Colon (tissue), 2 donors: ENCODE data around the gene SMIM5.
"Not testable (repeated sequence)": the region's sequence is repeated elsewhere in the genome, so short reads cannot be mapped to it uniquely, and the experiment has no call there.

Experiments used
- FAIRE-seq: peaks from 2 replicates; lab custom pipeline; 2012; peaks lifted over from hg19 to GRCh38; lab: Jason Lieb, UNC
- donor health status: control.
- donor health status: control.

The SMIM5 gene, protein sequence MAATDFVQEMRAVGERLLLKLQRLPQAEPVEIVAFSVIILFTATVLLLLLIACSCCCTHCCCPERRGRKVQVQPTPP

GRCh38 chr17:75632863-75633485, at the start of gene SMIM5:
Gene SMIM5, plus strand, starts transcription at chr17:75633434. Its CDS starts 6,768 bp downstream, at chr17:75640202.
- no peak for FAIRE-seq

DNA sequence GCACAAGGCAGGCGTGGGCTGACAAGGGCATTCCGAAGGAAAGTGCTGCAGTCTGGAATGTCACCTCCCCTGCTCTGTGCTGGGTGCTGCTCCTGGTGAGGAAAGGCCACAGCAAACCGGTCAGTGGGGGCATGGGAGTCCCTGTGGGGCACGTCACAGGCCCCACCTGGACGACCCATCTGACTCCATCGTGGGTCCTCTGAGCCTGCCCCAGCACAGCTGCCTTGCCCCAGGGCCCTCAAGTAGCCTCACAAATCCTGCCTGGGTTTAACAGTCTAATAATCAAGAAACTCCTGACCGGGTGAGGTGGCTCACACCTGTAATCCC, 48.4 kb upstream of the SMIM5 start:
- no peak for FAIRE-seq

GRCh38 chr17:75587675-75588595, 45.3 kb upstream of the SMIM5 start, which contains the start of gene MYO15B:
Gene MYO15B, plus strand, starts transcription at chr17:75587800. Its CDS starts 258 bp downstream, at chr17:75588058.
- no peak for FAIRE-seq

DNA sequence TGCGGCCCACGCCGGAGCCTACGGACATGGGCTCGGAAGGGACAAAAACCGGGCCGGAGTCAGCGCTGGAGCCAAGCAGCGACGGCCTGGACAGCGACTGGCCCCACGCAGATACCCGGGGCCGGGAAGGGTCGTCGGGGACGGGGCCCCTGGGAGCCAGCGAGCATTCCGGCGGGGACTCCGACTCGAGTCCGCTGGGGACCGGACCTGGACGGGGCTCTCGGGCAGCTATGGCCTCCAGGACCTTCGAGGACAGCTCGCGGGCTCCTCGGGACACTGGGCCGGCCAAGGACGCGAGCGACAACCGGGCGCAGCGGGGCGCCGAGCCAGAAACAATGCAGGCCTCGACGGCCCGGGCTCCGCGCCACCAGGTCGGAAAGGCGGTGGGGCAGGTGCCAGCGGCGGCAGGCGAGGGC, 44.6 kb upstream of the SMIM5 start:
- no peak for FAIRE-seq

DNA sequence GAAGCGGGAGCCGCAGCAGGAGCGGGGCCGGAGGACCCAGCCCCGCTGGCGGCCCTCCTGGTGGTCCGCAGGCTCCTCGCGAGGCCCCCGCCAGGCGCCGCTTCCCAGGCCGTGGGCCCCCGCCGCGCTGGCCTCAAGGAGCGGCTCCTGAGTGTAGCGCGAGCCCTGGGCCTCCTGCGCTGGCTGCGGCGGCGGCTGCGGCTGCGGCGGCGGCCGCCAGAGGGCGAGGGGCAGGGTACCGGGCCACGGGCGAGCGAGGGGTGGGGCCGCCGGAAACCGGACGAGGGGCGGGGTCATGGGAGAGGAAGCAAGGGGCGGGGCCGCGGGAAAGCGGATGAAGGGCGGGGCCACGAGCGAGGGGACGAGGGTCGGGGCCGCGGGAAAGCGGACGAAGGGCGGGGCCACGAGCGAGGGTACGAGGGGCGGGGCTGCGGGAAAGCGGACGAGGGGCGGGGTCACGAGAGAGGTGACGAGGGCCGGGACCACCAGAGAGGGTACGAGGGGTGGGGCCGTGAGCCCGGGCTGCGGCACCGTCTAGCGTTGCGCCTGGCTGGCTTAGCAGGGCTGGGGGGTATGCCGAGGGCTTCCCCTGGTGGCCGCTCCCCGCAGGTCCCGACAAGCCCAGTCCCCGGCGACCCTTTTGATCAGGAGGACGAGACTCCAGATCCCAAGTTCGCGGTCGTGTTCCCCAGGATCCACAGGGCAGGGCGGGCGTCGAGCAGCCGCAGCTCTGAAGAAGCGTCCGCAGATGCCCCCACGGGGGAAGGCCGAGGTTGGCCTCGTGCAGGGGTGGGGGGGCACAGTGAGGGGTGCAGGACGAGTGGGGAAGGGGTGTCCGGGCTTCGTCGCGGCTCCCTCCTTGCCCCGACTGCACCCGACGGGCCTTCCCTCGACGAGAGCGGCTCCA, 44.0 kb upstream of the SMIM5 start:
- FAIRE-seq: no peak

DNA sequence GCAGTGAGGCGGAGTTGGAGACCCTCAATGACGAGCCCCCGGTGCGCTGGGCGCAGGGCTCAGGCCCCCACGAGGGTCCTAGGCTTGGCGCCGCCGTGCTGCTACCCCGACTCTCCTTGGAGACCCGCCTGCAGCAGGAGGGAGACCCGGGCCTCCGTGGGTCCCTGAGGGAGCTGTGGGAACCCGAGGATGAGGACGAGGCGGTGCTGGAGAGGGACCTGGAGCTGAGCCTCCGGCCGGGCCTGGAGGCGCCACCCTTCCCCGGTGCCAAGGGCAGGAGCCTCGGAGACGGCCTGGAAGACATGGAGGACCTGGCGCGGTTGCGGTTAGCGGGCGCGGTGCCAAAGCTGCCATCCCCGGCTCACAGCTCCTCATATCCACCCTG, 43.3 kb upstream of the SMIM5 start:
- no peak for FAIRE-seq

GRCh38 chr17:75590314-75590761, 42.9 kb upstream of the SMIM5 start:
- no peak for FAIRE-seq

DNA sequence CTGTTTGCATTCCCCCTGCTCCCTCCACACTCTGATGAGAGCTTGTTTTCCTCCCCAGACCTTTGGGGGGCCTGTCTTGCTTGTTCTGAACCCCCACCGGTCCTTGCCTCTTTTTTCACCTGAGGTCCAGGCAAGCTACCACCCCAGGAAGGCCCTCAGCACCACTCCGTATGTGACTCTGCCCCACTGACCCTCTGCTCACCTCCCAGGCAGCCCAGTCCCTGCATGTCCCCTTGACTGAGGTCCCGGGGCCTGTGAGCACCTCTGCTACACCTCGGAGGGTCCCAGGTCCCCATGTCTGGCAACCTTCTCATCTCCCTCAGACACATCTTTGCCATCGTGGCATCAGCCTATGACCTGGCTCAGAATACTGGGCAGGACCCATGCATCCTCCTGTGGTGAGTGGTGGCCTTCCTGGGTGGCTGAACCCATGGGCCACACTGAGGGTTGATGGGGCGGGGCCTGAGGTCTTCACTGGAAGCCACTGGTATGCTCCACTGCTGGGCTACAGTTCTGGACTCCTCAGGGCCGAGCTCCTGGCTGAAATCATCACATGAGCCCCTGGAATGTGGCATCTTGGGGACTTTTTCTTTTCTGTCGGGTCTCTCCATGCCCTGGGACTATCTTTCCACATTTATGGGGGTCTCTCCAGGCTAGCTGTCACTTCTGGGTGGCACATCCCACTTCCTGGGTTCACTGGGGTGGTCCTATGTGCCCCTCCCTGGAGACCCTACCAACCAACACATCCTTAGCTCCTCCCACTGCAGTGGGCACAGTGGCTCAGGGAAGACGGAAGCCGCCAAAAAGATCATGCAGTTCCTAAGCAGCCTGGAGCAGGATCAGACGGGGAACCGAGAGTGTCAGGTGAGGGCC, 42.1 kb upstream of the SMIM5 start:
- FAIRE-seq: no peak

GRCh38 chr17:75591722-75592302, 41.4 kb upstream of the SMIM5 start:
- FAIRE-seq: no peak

DNA sequence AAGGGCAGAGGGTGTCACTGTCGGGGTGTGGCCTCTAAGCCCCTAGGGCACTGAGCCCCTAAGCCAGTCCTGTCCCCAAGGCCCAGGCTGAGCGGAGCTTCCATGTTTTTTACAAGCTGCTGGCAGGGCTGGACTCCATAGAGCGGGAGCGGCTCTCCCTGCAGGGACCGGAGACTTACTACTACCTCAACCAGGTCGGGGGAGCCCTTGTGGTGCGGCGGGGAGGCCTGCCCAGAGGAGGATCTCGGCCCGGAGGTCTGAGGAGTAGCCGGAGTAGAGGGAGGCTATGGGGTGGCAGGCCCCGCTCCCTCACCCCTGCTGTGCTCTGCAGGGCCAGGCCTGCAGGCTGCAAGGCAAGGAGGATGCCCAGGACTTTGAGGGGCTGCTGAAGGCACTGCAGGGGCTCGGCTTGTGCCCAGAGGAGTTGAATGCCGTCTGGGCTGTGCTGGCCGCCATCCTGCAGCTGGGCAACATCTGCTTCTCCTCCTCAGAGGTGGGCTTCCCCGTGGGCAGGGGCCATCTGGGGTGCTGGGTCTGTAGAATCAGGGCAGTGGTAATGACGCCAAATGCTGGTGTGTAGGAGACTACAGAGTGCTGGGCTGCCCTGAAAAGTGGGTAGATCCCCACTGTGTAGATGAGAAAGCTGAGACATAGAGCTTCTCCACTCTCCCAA, 40.8 kb upstream of the SMIM5 start:
- FAIRE-seq: no peak

DNA sequence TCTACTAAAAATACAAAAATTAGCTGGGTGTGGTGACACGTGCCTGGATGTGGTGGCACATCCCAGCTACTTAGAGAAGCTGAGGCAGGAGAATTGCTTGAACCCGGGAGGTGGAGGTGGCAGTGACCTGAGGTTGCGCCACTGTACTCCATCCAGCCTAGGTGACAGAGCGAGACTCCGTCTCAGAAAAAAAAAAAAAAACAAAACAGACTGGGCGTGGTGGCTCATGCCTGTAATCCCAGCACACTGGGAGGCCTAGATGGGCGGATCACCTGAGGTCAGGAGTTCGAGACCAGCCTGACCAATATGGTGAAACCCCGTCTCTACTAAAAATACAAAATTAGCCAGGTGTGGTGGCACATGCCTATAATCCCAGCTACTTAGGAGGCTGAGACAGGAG, 39.8 kb upstream of the SMIM5 start:
- FAIRE-seq: not testable (repeated sequence)

GRCh38 chr17:75594499-75595283, 38.5 kb upstream of the SMIM5 start:
- FAIRE-seq: no peak

DNA sequence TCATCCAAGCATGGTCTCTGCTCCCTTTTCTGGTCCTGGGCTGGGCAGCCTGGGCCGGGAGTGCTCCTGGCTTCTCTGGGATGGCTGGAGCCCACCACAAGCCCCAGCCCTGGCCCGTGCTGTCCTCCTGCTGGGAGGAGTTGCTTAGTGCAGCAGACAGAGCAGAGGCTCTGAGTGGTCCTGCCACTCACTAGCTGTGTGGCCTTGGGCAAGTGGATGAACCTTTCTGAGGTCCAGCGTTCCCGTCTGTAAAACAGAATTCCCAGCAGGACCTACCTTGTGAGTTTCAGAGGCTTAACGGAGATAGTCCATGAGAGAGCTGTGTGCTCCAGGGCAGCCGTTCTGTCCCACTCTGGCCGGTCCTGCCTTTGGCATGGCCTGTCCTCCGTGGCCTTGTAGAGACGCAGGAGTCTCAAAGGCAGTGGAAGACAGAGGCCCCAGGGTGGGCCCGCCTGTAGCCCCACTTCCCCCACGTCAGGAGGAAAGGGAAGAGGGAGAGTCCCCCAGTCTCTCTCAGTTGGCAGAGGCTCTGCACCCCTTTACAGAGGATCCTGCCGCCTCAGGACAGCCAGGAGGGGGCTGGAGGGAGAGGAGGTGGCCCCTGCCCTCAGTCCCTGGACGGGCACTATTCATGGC, 37.8 kb upstream of the SMIM5 start:
- no peak for FAIRE-seq

DNA sequence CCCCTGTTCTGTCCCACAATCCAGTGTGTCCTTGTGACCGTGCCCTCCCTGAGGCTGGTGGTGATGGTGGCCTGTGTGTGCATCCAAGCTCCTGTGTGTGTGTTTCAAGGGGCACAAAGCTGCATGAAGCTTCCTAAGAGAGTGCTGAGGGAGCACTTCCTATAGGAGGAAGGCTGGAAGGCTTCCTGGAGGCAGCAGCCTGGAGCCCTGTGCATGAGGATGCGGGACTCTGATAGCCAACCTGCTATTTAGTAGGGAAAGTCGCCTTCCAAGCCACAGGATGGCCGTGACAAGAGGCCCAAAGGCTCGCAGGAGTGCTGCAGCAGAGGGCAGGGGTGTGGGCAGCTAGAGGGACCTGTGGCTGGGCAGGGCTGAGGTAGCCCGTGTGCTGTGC, 37.3 kb upstream of the SMIM5 start:
- FAIRE-seq: no peak

DNA sequence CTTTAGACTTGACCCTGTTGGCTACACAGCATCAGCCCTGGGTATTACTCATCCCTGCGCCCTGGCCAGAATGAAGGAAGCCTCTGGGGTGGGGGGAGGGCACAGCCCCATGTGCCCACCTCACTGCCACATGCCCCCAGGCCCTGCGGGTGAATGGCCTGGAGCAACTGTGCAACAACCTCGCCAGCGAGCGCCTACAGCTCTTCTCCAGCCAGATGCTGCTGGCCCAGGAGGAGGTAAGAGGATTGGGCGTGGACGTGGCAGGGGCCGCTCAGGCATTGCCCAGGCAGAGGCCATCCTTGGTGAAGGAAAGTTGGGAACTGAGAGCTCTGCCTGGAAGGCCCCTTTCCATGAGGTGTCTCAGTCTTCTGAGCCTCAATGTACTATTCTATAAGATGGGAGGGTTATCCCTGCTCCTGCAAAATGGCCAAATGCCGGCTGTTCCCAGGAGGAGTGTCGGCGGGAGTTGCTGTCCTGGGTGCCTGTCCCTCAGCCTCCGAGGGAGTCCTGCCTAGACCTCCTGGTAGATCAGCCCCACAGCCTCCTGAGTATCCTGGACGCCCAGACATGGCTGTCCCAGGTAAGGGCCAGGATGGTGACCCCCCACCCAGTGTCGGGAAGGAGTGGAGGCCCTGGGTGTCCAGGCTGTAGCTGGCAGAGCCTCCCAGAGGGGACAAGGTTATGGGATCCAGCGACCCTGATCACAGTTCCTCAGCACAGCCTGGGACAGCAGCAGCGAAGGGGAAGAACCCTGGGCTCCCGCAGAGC, 36.7 kb upstream of the SMIM5 start:
- FAIRE-seq: no peak

DNA sequence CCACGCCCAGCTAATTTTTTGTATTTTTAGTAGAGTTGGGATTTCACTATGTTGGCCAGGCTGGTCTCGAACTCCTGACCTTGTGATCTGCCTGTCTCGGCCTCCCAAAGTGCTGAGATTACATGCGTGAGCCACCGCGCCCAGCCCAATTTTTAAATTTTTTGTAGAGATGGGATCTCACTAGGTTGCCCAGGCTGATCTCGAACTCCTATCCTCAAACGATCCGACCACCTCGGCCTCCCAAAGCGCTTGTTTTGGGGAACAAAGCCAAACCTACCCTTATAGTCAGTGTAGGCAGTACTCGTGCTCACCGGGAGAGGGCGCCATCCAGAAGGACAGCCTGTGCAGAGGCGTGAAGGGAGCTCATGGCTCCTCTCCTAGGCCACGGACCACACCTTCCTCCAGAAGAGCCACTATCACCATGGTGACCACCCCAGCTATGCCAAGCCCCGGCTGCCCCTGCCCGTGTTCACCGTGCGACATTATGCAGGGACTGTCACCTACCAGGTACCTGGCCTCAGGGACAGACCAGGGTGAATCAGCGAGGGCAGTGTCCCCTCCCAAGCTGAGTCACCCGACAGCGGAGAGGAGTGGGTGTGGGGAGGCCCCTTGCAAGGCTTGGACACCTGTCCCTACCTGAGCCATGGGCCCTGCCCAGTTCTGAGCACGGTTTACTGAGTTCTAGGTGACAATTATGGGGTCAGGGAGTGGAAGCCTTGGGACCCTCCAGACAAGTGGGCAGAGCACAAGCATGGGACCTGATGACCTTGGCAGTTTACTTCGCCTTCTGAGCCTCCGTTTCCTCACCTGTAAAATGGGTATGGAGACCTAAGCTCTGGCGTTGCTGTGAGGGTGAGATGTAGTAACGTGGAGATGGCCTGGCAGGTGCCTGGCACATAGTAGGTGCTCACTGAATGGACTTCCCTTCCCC, 31.9 kb upstream of the SMIM5 start:
- no peak for FAIRE-seq

DNA sequence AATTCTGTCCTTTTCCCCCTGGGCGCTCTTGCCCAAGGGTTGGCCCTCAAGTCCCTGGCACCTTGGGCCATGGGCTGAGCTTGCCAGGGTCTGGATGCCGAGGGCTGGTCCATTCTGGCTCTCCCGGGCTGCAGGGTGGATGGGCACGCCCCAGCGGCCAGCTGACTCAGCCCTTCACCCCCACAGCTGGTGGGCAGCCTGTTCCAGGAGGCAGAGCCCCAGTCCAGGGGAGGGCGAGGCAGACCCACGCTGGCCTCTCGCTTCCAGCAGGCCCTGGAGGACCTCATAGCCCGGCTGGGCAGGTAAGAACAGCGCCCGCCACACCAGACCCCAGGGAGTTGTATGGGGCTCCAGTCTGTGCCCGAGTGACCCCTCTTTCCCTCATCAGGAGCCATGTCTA, 30.6 kb upstream of the SMIM5 start:
- no peak for FAIRE-seq
